Measurements from ENCODE around the gene TMX4.
A peak's percentile ranks its signal among the peaks of the same experiment; 100 is the strongest.

Gene TMX4

DNA sequence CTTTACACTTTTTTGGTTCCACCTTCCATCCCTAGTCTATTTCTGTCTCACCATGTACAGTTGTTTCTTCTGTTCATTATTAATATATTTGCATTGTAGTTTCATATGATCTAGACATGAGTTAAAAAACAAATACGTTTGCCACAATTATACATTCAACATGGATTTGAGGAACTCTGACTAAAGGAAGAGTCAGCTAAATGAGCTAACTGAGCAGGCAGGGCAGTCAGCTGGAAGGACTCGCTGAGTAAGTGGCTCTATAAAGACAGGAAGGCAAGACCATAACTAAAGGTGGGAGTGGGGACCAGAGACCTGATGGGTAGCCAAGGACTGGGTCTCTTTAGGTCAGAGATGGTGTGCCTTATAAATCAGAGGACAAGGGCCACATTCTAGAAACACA, 26.3 kb downstream of the TMX4 start:
- H3K4me3 ChIP-seq (replicated peaks; ENCODE audit: low read depth, low read length) = no peak overlapping the region
- TF ChIP-seq, protein P1, sequence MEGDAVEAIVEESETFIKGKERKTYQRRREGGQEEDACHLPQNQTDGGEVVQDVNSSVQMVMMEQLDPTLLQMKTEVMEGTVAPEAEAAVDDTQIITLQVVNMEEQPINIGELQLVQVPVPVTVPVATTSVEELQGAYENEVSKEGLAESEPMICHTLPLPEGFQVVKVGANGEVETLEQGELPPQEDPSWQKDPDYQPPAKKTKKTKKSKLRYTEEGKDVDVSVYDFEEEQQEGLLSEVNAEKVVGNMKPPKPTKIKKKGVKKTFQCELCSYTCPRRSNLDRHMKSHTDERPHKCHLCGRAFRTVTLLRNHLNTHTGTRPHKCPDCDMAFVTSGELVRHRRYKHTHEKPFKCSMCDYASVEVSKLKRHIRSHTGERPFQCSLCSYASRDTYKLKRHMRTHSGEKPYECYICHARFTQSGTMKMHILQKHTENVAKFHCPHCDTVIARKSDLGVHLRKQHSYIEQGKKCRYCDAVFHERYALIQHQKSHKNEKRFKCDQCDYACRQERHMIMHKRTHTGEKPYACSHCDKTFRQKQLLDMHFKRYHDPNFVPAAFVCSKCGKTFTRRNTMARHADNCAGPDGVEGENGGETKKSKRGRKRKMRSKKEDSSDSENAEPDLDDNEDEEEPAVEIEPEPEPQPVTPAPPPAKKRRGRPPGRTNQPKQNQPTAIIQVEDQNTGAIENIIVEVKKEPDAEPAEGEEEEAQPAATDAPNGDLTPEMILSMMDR (IDR thresholded peaks at IDR 0.05; ENCODE audit: low read depth, low read length, missing control alignments) = no peak
- DNase-seq (ENCODE audit: extremely low read depth, low read depth) = no peak

DNA sequence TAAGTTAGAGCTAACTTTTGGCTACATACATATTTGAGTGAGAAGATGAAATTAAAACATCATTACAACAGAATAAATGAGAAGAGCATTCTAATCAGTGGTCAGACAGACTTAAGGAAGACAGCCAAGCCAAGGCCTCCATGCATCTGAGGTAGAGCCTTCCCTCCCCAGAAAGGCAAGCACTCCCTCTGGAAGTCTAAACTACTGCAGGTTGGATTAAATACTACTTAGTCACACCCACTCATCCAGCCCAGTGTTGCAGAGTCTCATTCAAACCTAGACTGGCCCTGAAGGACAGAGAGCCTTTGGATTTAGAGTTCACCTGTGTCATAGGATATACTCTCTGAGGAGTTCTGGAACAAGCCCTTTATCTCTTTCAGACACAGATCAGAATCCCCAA, 29.2 kb downstream of the TMX4 start:
- no peak for DNase-seq (ENCODE audit: extremely low read depth, low read depth)
- no peak overlapping the region for H3K4me3 ChIP-seq (replicated peaks; ENCODE audit: low read depth, low read length)
- TF ChIP-seq, protein P1 (IDR thresholded peaks at IDR 0.05; ENCODE audit: low read depth, low read length, missing control alignments) = no peak

DNA sequence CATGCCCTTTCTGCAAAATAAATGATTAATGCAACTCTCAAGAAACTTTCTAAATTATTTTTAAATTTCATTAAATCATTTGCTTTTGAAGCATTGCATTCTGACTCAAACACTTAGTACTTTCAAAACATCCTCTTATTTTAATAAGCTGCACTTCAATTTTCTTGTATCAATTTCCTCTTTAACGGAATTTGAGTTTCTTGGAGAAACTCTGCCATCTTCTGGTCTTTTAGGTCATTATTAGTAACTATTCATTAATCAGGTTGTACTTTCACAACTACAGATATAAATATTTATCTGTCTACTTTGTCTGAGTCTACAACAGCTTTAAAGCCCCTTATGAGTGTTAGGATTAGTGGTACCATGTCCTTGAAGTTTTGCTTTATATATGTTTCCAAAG, 30.2 kb downstream of the TMX4 start:
- no peak for DNase-seq (ENCODE audit: extremely low read depth, low read depth)
- TF ChIP-seq, protein P1 (IDR thresholded peaks at IDR 0.05; ENCODE audit: low read depth, low read length, missing control alignments) = no peak
- H3K4me3 ChIP-seq (replicated peaks; ENCODE audit: low read depth, low read length) = no peak overlapping the region

DNA sequence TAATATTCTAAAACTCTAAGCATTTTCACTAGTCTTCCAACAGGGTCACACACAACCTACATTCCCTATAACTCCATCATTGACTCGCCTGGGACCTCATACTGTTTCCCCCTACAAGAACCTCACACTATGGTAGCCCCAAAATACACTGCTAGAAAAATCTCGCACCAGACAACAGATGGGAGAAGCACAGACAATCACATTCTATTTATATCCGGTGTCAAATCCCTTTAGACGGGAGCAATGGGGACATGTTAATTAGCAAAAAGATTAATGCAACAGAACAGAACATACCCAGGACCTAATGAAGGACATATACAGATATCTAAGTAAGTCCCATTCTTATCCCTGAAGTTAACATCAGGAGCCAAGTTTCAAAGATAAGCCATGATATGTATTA, 33.6 kb downstream of the TMX4 start:
- TF ChIP-seq, protein P1 (IDR thresholded peaks at IDR 0.05; ENCODE audit: low read depth, low read length, missing control alignments) = no peak
- DNase-seq (ENCODE audit: extremely low read depth, low read depth) = no peak
- H3K4me3 ChIP-seq (replicated peaks; ENCODE audit: low read depth, low read length) = no peak overlapping the region

DNA sequence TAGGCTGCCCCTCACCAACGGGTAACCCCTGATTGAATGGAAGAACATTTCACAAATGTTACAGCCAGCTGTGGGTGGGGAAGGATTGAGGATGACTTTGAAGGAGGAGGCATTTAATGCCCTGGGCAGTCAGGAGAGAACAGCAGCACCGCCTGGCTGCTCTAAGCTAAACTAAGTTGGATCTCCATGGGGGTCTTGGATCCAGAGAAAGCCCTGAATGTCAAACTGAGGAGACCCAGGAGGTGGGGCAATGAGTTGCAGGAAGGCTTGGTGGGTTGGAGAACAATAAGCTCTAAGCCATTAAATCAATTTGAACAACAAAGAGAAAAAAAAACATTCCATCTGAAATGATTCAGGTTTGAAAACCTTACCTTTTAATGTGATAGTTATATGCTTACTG, 35.4 kb downstream of the TMX4 start:
- H3K4me3 ChIP-seq (replicated peaks; ENCODE audit: low read depth, low read length) = no peak overlapping the region
- TF ChIP-seq, protein P1 (IDR thresholded peaks at IDR 0.05; ENCODE audit: low read depth, low read length, missing control alignments) = no peak
- no peak for DNase-seq (ENCODE audit: extremely low read depth, low read depth)

DNA sequence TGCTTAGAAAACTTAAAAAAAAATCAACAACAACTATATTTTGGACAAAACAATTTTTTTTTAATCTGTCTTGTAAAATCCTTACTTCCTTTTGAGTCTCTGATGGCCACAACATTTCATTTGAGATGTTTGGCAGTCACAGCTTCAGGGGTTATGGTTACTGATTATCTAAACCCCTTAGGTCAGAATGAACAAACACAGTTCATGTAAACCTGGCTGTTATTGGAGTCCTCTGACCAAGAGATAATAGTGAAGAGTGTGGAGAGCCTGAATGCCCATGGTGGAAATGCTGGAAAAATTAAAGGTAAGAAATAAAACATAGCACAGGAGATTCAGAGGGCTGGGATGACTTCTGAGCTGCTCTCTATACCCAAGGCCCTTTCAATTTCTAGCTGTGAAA, 38.2 kb downstream of the TMX4 start:
- no peak overlapping the region for H3K4me3 ChIP-seq (replicated peaks; ENCODE audit: low read depth, low read length)
- TF ChIP-seq, protein P1 (IDR thresholded peaks at IDR 0.05; ENCODE audit: low read depth, low read length, missing control alignments) = no peak
- no peak for DNase-seq (ENCODE audit: extremely low read depth, low read depth)

DNA sequence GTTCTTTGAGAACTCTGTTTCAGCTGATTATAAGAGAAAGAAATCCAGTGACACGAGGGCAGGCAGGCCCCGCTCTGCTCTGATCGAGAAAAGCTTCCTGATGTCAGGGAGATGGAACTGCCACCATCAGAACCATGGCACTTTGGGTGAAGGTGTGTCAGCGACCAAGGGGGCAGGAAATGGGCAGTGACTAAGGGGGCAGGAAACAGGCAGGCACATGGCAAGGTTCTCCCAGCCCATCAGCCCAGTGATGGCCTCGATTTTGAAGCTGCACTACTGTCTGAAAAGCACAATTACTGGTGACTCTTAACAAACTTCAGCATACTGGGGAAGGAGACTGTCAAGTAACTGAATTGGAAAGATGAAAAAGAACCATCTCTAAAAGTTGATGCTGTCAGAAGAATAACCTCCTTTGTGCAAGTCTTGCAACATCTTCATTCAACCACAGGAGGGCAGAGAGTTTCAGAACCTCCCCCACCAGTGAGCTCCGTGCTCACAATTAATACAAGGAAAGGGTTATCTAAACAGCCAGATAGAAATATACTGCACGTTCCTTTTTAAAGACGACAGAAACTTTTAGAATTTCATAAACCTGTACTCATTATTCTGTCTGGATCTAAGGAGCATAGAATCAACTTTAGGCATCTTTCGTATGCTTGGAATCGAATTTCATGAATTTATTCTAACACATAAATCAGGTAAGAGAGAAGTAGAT, 39.1 kb downstream of the TMX4 start:
- TF ChIP-seq, protein P1 (IDR thresholded peaks at IDR 0.05; ENCODE audit: low read depth, low read length, missing control alignments) = peak; percentile 49
- no peak overlapping the region for H3K4me3 ChIP-seq (replicated peaks; ENCODE audit: low read depth, low read length)
- no peak for DNase-seq (ENCODE audit: extremely low read depth, low read depth)

All from HFF-Myc (cell line).